Mesenchymal stem cell (in vitro differentiated cells and primary cell): ENCODE data around the gene PAFAH1B2.
A peak's percentile ranks its signal among the peaks of the same experiment; 100 is the strongest.

ENCODE experiments used
- DNase-seq: peaks from one replicate; pipeline ENCODE4 v3.0.0-alpha.2; 2013
- H2AFZ ChIP-seq: one replicate; pipeline ENCODE4 v1.6.1; 2013; ENCODE audit warnings: low read depth, mild to moderate bottlenecking, control low read depth, inconsistent platforms, low read length, moderate library complexity
- H2AK5ac ChIP-seq: 2 replicates; pipeline ENCODE4 v1.6.1; 2013; ENCODE audit warnings: low read length, moderate library complexity, mild to moderate bottlenecking, inconsistent platforms; ENCODE audit not compliant: severe bottlenecking
- H2BK120ac ChIP-seq: one replicate; pipeline ENCODE4 v1.6.1; 2013; ENCODE audit warnings: low read depth, mild to moderate bottlenecking, inconsistent platforms, low read length, moderate library complexity
- H2BK12ac ChIP-seq, 2 experiments: one replicate each; pipeline ENCODE4 v1.6.1; 2013; ENCODE audit warnings: inconsistent platforms in 2 of 2, low read length in 2 of 2, mild to moderate bottlenecking in 2 of 2, moderate library complexity in 2 of 2, control low read depth in 1 of 2
- H2BK15ac ChIP-seq: one replicate; pipeline ENCODE4 v1.6.1; 2013; ENCODE audit warnings: mild to moderate bottlenecking, low read depth, inconsistent platforms; ENCODE audit not compliant: poor library complexity, severe bottlenecking
- H2BK5ac ChIP-seq: 2 replicates; pipeline ENCODE4 v1.6.1; 2013; ENCODE audit warnings: low read depth, mild to moderate bottlenecking, low read length, control low read depth, inconsistent platforms; ENCODE audit not compliant: poor library complexity, severe bottlenecking
- H3K14ac ChIP-seq, 2 experiments: one replicate each; pipeline ENCODE4 v1.6.1; 2013; ENCODE audit warnings: inconsistent platforms in 2 of 2, low read length in 2 of 2, control low read depth in 1 of 2, mild to moderate bottlenecking in 1 of 2, moderate library complexity in 1 of 2
- H3K18ac ChIP-seq, 2 experiments: one replicate each; pipeline ENCODE4 v1.6.1; 2013; ENCODE audit warnings: inconsistent platforms in 2 of 2, low read length in 2 of 2, control low read depth in 1 of 2, low read depth in 1 of 2, mild to moderate bottlenecking in 1 of 2
- H3K23ac ChIP-seq, 2 experiments: one replicate each; pipeline ENCODE4 v1.6.1; 2013; ENCODE audit warnings: inconsistent platforms in 2 of 2, low read length in 2 of 2, mild to moderate bottlenecking in 2 of 2, moderate library complexity in 2 of 2, control low read depth in 1 of 2
- H3K27ac ChIP-seq: 2 replicates; pipeline ENCODE4 v1.5.1; 2013; ENCODE audit warnings: mild to moderate bottlenecking, moderate library complexity, low read length, control low read depth, inconsistent platforms; ENCODE audit not compliant: poor library complexity, severe bottlenecking
- H3K27me3 ChIP-seq, 2 experiments: 2 replicates each; pipeline versions ENCODE4 v1.6.1 to v1.7.0; 2013; ENCODE audit warnings: low read length in 2 of 2, mild to moderate bottlenecking in 2 of 2, moderate library complexity in 2 of 2, control low read depth in 1 of 2, inconsistent platforms in 1 of 2; ENCODE audit not compliant: control insufficient read depth in 1 of 2, insufficient read depth in 1 of 2
- H3K36me3 ChIP-seq, 2 experiments: 2 replicates each; pipeline versions ENCODE4 v1.6.1 to v1.7.0; 2013; ENCODE audit warnings: low read length in 2 of 2, control low read depth in 1 of 2, inconsistent platforms in 1 of 2, low read depth in 1 of 2, mild to moderate bottlenecking in 1 of 2; ENCODE audit not compliant: insufficient read depth in 2 of 2, control insufficient read depth in 1 of 2
- H3K4ac ChIP-seq, 2 experiments: one replicate each; pipeline ENCODE4 v1.6.1; 2013; ENCODE audit warnings: inconsistent platforms in 2 of 2, low read length in 2 of 2, mild to moderate bottlenecking in 2 of 2, moderate library complexity in 2 of 2, control low read depth in 1 of 2, low read depth in 1 of 2
- H3K4me1 ChIP-seq: 2 replicates; pipeline ENCODE4 v1.6.1; 2013; ENCODE audit warnings: low read depth, low read length, control low read depth; ENCODE audit not compliant: control insufficient read depth, insufficient read depth
- H3K4me2 ChIP-seq: 2 replicates; pipeline ENCODE4 v1.6.1; 2013; ENCODE audit warnings: low read length, mild to moderate bottlenecking, inconsistent platforms; ENCODE audit not compliant: poor library complexity, severe bottlenecking
- H3K4me3 ChIP-seq, 2 experiments: 2 replicates each; pipeline versions ENCODE4 v1.5.1 to v1.7.0; 2013; ENCODE audit warnings: low read length in 2 of 2, mild to moderate bottlenecking in 2 of 2, control low read depth in 1 of 2, low read depth in 1 of 2; ENCODE audit not compliant: insufficient read depth in 1 of 2
- H3K79me1 ChIP-seq: replicated peaks from 2 replicates; pipeline ENCODE4 v1.6.1; 2013; ENCODE audit warnings: mild to moderate bottlenecking, control low read depth, low read length, inconsistent platforms; ENCODE audit not compliant: poor library complexity, severe bottlenecking
- H3K9ac ChIP-seq: 2 replicates; pipeline ENCODE4 v1.7.0; 2013; ENCODE audit warnings: mild to moderate bottlenecking, low read length, moderate library complexity
- H3K9me3 ChIP-seq: 2 replicates; pipeline ENCODE4 v1.7.0; 2013; ENCODE audit warnings: mild to moderate bottlenecking, low read length; ENCODE audit not compliant: control insufficient read depth
- H4K8ac ChIP-seq: one replicate; pipeline ENCODE4 v1.6.1; 2013; ENCODE audit warnings: inconsistent platforms, mild to moderate bottlenecking, low read length, moderate library complexity
- H4K91ac ChIP-seq: one replicate; pipeline ENCODE4 v1.6.1; 2013; ENCODE audit warnings: mild to moderate bottlenecking, low read length, inconsistent platforms
- WGBS: methylation state at CpG from one replicate; pipeline ENCODE4 v1.1.7; 2013; ENCODE audit warnings: mixed read lengths; 5-methylcytosine and 5-hydroxymethylcytosine counted together

The PAFAH1B2 gene

GRCh38 chr11:117176186-117176585 is 32.1 kb downstream of the PAFAH1B2 start:
- H2BK120ac ChIP-seq: no peak overlapping the region
- H3K4ac ChIP-seq: no peak overlapping the region
- no peak overlapping the region for H2BK12ac ChIP-seq
- H2AFZ ChIP-seq: no peak overlapping the region
- H3K27me3 ChIP-seq: no peaks in the 10 kb centered on the region
- H3K14ac ChIP-seq: no peak overlapping the region
- H3K79me1 ChIP-seq: peaks cover 20% of the 10 kb centered on the region
- no peak overlapping the region for H4K8ac ChIP-seq
- H2BK5ac ChIP-seq: no peak overlapping the region
- no peak for DNase-seq
- no peak overlapping the region for H3K18ac ChIP-seq
- no peak overlapping the region for H3K4me3 ChIP-seq
- no peak overlapping the region for H2AK5ac ChIP-seq
- peaks cover 21% of the 10 kb centered on the region for H3K4me1 ChIP-seq
- H3K9me3 ChIP-seq: no peaks in the 10 kb centered on the region
- H2BK15ac ChIP-seq: no peak overlapping the region
- H3K27ac ChIP-seq: no peak overlapping the region
- no peak overlapping the region for H3K9ac ChIP-seq
- peaks cover 7 to 18% of the 10 kb centered on the region in 2 experiments for H3K36me3 ChIP-seq
- H4K91ac ChIP-seq: no peak overlapping the region
- no CpG with 5 or more reads among the region's 1 CpG for WGBS
- no peak overlapping the region for H3K4me2 ChIP-seq
- no peak overlapping the region for H3K23ac ChIP-seq

- Histone ChIP-seq H3K27me3 (no peaks in the 10 kb centered on the region), H3K18ac (no peak overlapping the region), H3K4me3 (peak overlapping the region in 1 of 2 experiments; percentile 94), H3K9ac (peak overlapping the region; percentile 92), H3K23ac (no peak overlapping the region), H3K9me3 (no peaks in the 10 kb centered on the region), H4K8ac (peak overlapping the region; percentile 70), H3K79me1 (peaks cover 18% of the 10 kb centered on the region), H2AK5ac (no peak overlapping the region), H3K4me2 (peak overlapping the region; percentile 81), H2BK15ac (no peak overlapping the region), H2BK12ac (no peak overlapping the region), H3K4me1 (peaks cover 22% of the 10 kb centered on the region), H2BK120ac (no peak overlapping the region), H2AFZ (peak overlapping the region; percentile 60), H3K27ac (peak overlapping the region; percentile 55), H3K36me3 (peaks cover 15 to 27% of the 10 kb centered on the region in 2 experiments), H3K14ac (no peak overlapping the region), H4K91ac (no peak overlapping the region), H3K4ac (peak overlapping the region in 1 of 2 experiments; percentile 84), H2BK5ac (peak overlapping the region; percentile 10)
- DNase-seq: no peak
- WGBS: 98% methylated on average over 9 of the region's 10 CpGs
Measured at GRCh38 chr11:117177534-117178209, 33.6 kb downstream of the PAFAH1B2 start.

- Histone ChIP-seq H3K79me1 (peaks cover 14% of the 10 kb centered on the region), H2BK12ac (peak within 1 kb of the TSS in 1 of 2 experiments; percentile 68), H2AK5ac (no peak within 1 kb of the TSS), H4K91ac (peak within 1 kb of the TSS; percentile 70), H3K4ac (peak within 1 kb of the TSS in 1 of 2 experiments; percentile 84), H3K4me1 (peaks cover 20% of the 10 kb centered on the region), H3K9me3 (no peaks in the 10 kb centered on the region), H2BK5ac (peak within 1 kb of the TSS; percentile 10), H3K4me3 (peak within 1 kb of the TSS; percentile 79 to 94), H3K23ac (peak within 1 kb of the TSS in 1 of 2 experiments; percentile 87), H3K4me2 (peak within 1 kb of the TSS; percentile 81), H4K8ac (peak within 1 kb of the TSS; percentile 70), H2AFZ (peak within 1 kb of the TSS; percentile 84), H3K14ac (peak within 1 kb of the TSS in 1 of 2 experiments; percentile 96), H3K18ac (peak within 1 kb of the TSS; percentile 64 to 88), H2BK120ac (no peak within 1 kb of the TSS), H3K36me3 (peaks cover 20 to 26% of the 10 kb centered on the region in 2 experiments), H3K27ac (peak within 1 kb of the TSS; percentile 55), H3K27me3 (no peaks in the 10 kb centered on the region), H3K9ac (peak within 1 kb of the TSS; percentile 92), H2BK15ac (peak within 1 kb of the TSS; percentile 83)
- DNase-seq: peak; percentile 95
- WGBS: 3% methylated on average over 39 of the region's 51 CpGs
Measured at GRCh38 chr11:117178210-117179034, 34.3 kb downstream of the PAFAH1B2 start, which contains the start of gene SIDT2. Gene SIDT2, plus strand, starts transcription at chr11:117178743. Its CDS starts 521 bp downstream, at chr11:117179264.
